ENCODE measurements around the gene TBC1D9B.

Gene TBC1D9B

DNA sequence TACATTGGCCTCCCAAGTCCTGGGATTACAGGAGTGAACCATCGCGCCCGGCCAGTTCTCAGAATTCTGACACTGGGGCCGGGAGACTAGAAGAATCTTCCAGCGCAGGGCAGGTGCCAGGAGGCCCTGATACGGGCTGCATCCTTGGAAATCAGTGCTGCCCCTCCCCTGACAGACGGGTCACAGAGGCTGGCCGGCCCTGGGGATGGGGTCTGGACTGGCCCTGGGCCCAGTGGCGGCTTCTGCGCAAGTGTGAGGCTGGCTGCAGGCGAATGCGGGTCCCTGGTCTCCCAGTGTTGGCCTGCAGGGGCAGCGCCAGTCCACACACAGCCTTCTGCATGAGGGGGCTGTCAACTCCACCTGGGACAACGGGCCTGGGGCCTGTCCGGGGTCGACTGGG is 831 bp upstream of the TBC1D9B start:
- peaks cover 16% of the 10 kb centered on the region for H3K79me1 ChIP-seq (replicated peaks; ENCODE audit: low read length, poor library complexity, severe bottlenecking)
- H4K8ac ChIP-seq (ENCODE audit: low read length): peak overlapping the region; percentile 82
- peak overlapping the region in 1 of 2 experiments; percentile 78 for H3K4me3 ChIP-seq (ENCODE audit: insufficient read depth in 1 of 2, low read depth in 1 of 2, low read length in 2 of 2)
- H2BK12ac ChIP-seq (ENCODE audit: low read length in 2 of 2): peak overlapping the region in 1 of 2 experiments; percentile 54
- no peak overlapping the region for H2BK15ac ChIP-seq (ENCODE audit: low read depth, poor library complexity, severe bottlenecking)
- peak overlapping the region; percentile 82 for H3K9ac ChIP-seq (ENCODE audit: low read length)
- H4K91ac ChIP-seq (ENCODE audit: low read length): no peak overlapping the region
- H2AK5ac ChIP-seq (ENCODE audit: low read length, severe bottlenecking): no peak overlapping the region
- no peak overlapping the region for H2BK5ac ChIP-seq (ENCODE audit: low read depth, low read length, poor library complexity, severe bottlenecking)
- H3K27me3 ChIP-seq (ENCODE audit: control insufficient read depth in 1 of 2, insufficient read depth in 1 of 2, low read length in 2 of 2): no peaks in the 10 kb centered on the region
- H3K4ac ChIP-seq (ENCODE audit: low read depth in 1 of 2, low read length in 2 of 2): no peak overlapping the region
- H3K36me3 ChIP-seq (ENCODE audit: control insufficient read depth in 1 of 2, insufficient read depth in 2 of 2, low read depth in 1 of 2, low read length in 2 of 2): peaks cover 14 to 21% of the 10 kb centered on the region in 2 experiments
- H2AFZ ChIP-seq (ENCODE audit: low read depth, low read length): no peak overlapping the region
- H3K23ac ChIP-seq (ENCODE audit: low read length in 2 of 2): peak overlapping the region in 1 of 2 experiments; percentile 59
- peak overlapping the region in 1 of 2 experiments; percentile 65 for H3K18ac ChIP-seq (ENCODE audit: low read depth in 1 of 2, low read length in 2 of 2)
- H2BK120ac ChIP-seq (ENCODE audit: low read depth, low read length): no peak overlapping the region
- no peaks in the 10 kb centered on the region for H3K9me3 ChIP-seq (ENCODE audit: control insufficient read depth, low read length)
- H3K14ac ChIP-seq (ENCODE audit: low read length in 2 of 2): no peak overlapping the region
- no peak overlapping the region for H3K4me2 ChIP-seq (ENCODE audit: low read length, poor library complexity, severe bottlenecking)
- peak; percentile 8 for DNase-seq
- 80% methylated on average over 16 of the region's 16 CpGs for WGBS
- H3K4me1 ChIP-seq (ENCODE audit: control insufficient read depth, insufficient read depth, low read depth, low read length): peaks cover 20% of the 10 kb centered on the region
- no peak overlapping the region for H3K27ac ChIP-seq (ENCODE audit: low read length, poor library complexity, severe bottlenecking)

GRCh38 chr5:179906795-179907555 is 722 bp downstream of the TBC1D9B start:
- peaks cover 20% of the 10 kb centered on the region for H3K4me1 ChIP-seq (ENCODE audit: control insufficient read depth, insufficient read depth, low read depth, low read length)
- no peaks in the 10 kb centered on the region for H3K9me3 ChIP-seq (ENCODE audit: control insufficient read depth, low read length)
- H3K36me3 ChIP-seq (ENCODE audit: control insufficient read depth in 1 of 2, insufficient read depth in 2 of 2, low read depth in 1 of 2, low read length in 2 of 2): peaks cover 29 to 36% of the 10 kb centered on the region in 2 experiments

GRCh38 chr5:179906294-179906794 is 1.4 kb downstream of the TBC1D9B start:
- H3K14ac ChIP-seq (ENCODE audit: low read length in 2 of 2): no peak overlapping the region
- H3K27ac ChIP-seq (ENCODE audit: low read length, poor library complexity, severe bottlenecking): no peak overlapping the region
- peaks cover 35 to 38% of the 10 kb centered on the region in 2 experiments for H3K36me3 ChIP-seq (ENCODE audit: control insufficient read depth in 1 of 2, insufficient read depth in 2 of 2, low read depth in 1 of 2, low read length in 2 of 2)
- no peak overlapping the region for H4K91ac ChIP-seq (ENCODE audit: low read length)
- H2BK12ac ChIP-seq (ENCODE audit: low read length in 2 of 2): no peak overlapping the region
- H3K27me3 ChIP-seq (ENCODE audit: control insufficient read depth in 1 of 2, insufficient read depth in 1 of 2, low read length in 2 of 2): no peaks in the 10 kb centered on the region
- H3K4ac ChIP-seq (ENCODE audit: low read depth in 1 of 2, low read length in 2 of 2): no peak overlapping the region
- WGBS: 96% methylated on average over 24 of the region's 24 CpGs
- no peak overlapping the region for H3K23ac ChIP-seq (ENCODE audit: low read length in 2 of 2)
- no peak overlapping the region for H2BK5ac ChIP-seq (ENCODE audit: low read depth, low read length, poor library complexity, severe bottlenecking)
- no peak overlapping the region for H3K18ac ChIP-seq (ENCODE audit: low read depth in 1 of 2, low read length in 2 of 2)
- peak overlapping the region in 1 of 2 experiments; percentile 92 for H3K4me3 ChIP-seq (ENCODE audit: insufficient read depth in 1 of 2, low read depth in 1 of 2, low read length in 2 of 2)
- peaks cover 20% of the 10 kb centered on the region for H3K4me1 ChIP-seq (ENCODE audit: control insufficient read depth, insufficient read depth, low read depth, low read length)
- H3K9me3 ChIP-seq (ENCODE audit: control insufficient read depth, low read length): no peaks in the 10 kb centered on the region
- no peak overlapping the region for H2AK5ac ChIP-seq (ENCODE audit: low read length, severe bottlenecking)
- no peak overlapping the region for H2BK120ac ChIP-seq (ENCODE audit: low read depth, low read length)
- H3K9ac ChIP-seq (ENCODE audit: low read length): peak overlapping the region; percentile 89
- peak overlapping the region; percentile 93 for H3K4me2 ChIP-seq (ENCODE audit: low read length, poor library complexity, severe bottlenecking)
- H4K8ac ChIP-seq (ENCODE audit: low read length): no peak overlapping the region
- DNase-seq: no peak
- peaks cover 33% of the 10 kb centered on the region for H3K79me1 ChIP-seq (replicated peaks; ENCODE audit: low read length, poor library complexity, severe bottlenecking)
- no peak overlapping the region for H2BK15ac ChIP-seq (ENCODE audit: low read depth, poor library complexity, severe bottlenecking)
- H2AFZ ChIP-seq (ENCODE audit: low read depth, low read length): no peak overlapping the region

More at GRCh38 chr5:179906795-179907555, 722 bp downstream of the TBC1D9B start:
- no peak overlapping the region for H2BK12ac ChIP-seq (ENCODE audit: low read length in 2 of 2)
- peak overlapping the region; percentile 64 for H3K27ac ChIP-seq (ENCODE audit: low read length, poor library complexity, severe bottlenecking)
- H3K9ac ChIP-seq (ENCODE audit: low read length): peak overlapping the region; percentile 89
- peak overlapping the region; percentile 92 to 96 for H3K4me3 ChIP-seq (ENCODE audit: insufficient read depth in 1 of 2, low read depth in 1 of 2, low read length in 2 of 2)
- no peak overlapping the region for H3K23ac ChIP-seq (ENCODE audit: low read length in 2 of 2)
- peaks cover 30% of the 10 kb centered on the region for H3K79me1 ChIP-seq (replicated peaks; ENCODE audit: low read length, poor library complexity, severe bottlenecking)
- H2BK15ac ChIP-seq (ENCODE audit: low read depth, poor library complexity, severe bottlenecking): no peak overlapping the region
- H4K8ac ChIP-seq (ENCODE audit: low read length): peak overlapping the region; percentile 62
- peak; percentile 28 for DNase-seq
- no peak overlapping the region for H2AK5ac ChIP-seq (ENCODE audit: low read length, severe bottlenecking)
- peak overlapping the region; percentile 80 for H2AFZ ChIP-seq (ENCODE audit: low read depth, low read length)
- peak overlapping the region; percentile 45 for H4K91ac ChIP-seq (ENCODE audit: low read length)
- peak overlapping the region; percentile 92 for H2BK120ac ChIP-seq (ENCODE audit: low read depth, low read length)
- H3K27me3 ChIP-seq (ENCODE audit: control insufficient read depth in 1 of 2, insufficient read depth in 1 of 2, low read length in 2 of 2): no peaks in the 10 kb centered on the region
- H3K4ac ChIP-seq (ENCODE audit: low read depth in 1 of 2, low read length in 2 of 2): peak overlapping the region; percentile 13 to 84
- no peak overlapping the region for H2BK5ac ChIP-seq (ENCODE audit: low read depth, low read length, poor library complexity, severe bottlenecking)
- peak overlapping the region; percentile 53 to 98 for H3K14ac ChIP-seq (ENCODE audit: low read length in 2 of 2)
- H3K18ac ChIP-seq (ENCODE audit: low read depth in 1 of 2, low read length in 2 of 2): peak overlapping the region; percentile 55 to 99
- WGBS: 23% methylated on average over 45 of the region's 50 CpGs
- H3K4me2 ChIP-seq (ENCODE audit: low read length, poor library complexity, severe bottlenecking): peak overlapping the region; percentile 93

GRCh38 chr5:179905161-179905560 is 2.5 kb downstream of the TBC1D9B start:
- Histone ChIP-seq H3K79me1 (replicated peaks; ENCODE audit: low read length, poor library complexity, severe bottlenecking) (peaks cover 45% of the 10 kb centered on the region), H2BK5ac (ENCODE audit: low read depth, low read length, poor library complexity, severe bottlenecking) (no peak overlapping the region), H2BK15ac (ENCODE audit: low read depth, poor library complexity, severe bottlenecking) (no peak overlapping the region), H3K23ac (ENCODE audit: low read length in 2 of 2) (no peak overlapping the region), H2AFZ (ENCODE audit: low read depth, low read length) (no peak overlapping the region), H4K8ac (ENCODE audit: low read length) (no peak overlapping the region), H3K4me2 (ENCODE audit: low read length, poor library complexity, severe bottlenecking) (no peak overlapping the region), H3K27me3 (ENCODE audit: control insufficient read depth in 1 of 2, insufficient read depth in 1 of 2, low read length in 2 of 2) (no peaks in the 10 kb centered on the region), H3K36me3 (ENCODE audit: control insufficient read depth in 1 of 2, insufficient read depth in 2 of 2, low read depth in 1 of 2, low read length in 2 of 2) (peaks cover 46 to 47% of the 10 kb centered on the region in 2 experiments), H2AK5ac (ENCODE audit: low read length, severe bottlenecking) (no peak overlapping the region), H3K18ac (ENCODE audit: low read depth in 1 of 2, low read length in 2 of 2) (no peak overlapping the region), H2BK12ac (ENCODE audit: low read length in 2 of 2) (no peak overlapping the region), H4K91ac (ENCODE audit: low read length) (no peak overlapping the region), H3K9ac (ENCODE audit: low read length) (no peak overlapping the region), H3K4me3 (ENCODE audit: insufficient read depth in 1 of 2, low read depth in 1 of 2, low read length in 2 of 2) (no peak overlapping the region), H2BK120ac (ENCODE audit: low read depth, low read length) (no peak overlapping the region), H3K27ac (ENCODE audit: low read length, poor library complexity, severe bottlenecking) (no peak overlapping the region), H3K9me3 (ENCODE audit: control insufficient read depth, low read length) (no peaks in the 10 kb centered on the region), H3K4ac (ENCODE audit: low read depth in 1 of 2, low read length in 2 of 2) (no peak overlapping the region), H3K14ac (ENCODE audit: low read length in 2 of 2) (no peak overlapping the region), H3K4me1 (ENCODE audit: control insufficient read depth, insufficient read depth, low read depth, low read length) (peaks cover 19% of the 10 kb centered on the region)
- no peak for DNase-seq
- 98% methylated on average over 6 of the region's 8 CpGs for WGBS
